ENCODE data around the gene ADISSP. TPM values are rescaled to one million over a fixed set of nuclear protein-coding genes. Genes with fewer than 3 reads are reported as not detected.

ADISSP gene
- total RNA-seq, 4 donors from 2014 or later, result 36.1 to 74.7 (median 59.3) TPM

- H3K4me1 ChIP-seq, result peaks cover 4 to 80% (median 26%) of the 10 kb centered on the region in 3 donors
- TF ChIP-seq EP300 (IDR thresholded peaks at IDR 0.05) (no peak), POLR2AphosphoS5 (IDR thresholded peaks at IDR 0.05) (no peak)
- H3K36me3 ChIP-seq, result peaks cover 0 to 66% of the 10 kb centered on the region in 2 donors
- no peak for ATAC-seq
- no peak overlapping the region for H3K4me3 ChIP-seq
- peak overlapping the region in 3 of 4 donors; percentile 96 to 97 (median 96) for H3K27ac ChIP-seq
- H3K27me3 ChIP-seq, result no peaks in the 10 kb centered on the region
- H3K9me3 ChIP-seq, result peaks cover 0 to 5% (median 0%) of the 10 kb centered on the region in 3 donors
- WGBS, 2 donors (ENCODE audit: low coverage in 1 of 2), result 56% methylated on average over 2 of the region's 11 CpGs; no CpG with 5 or more reads in 1 of the 2 donors
These were observed 36.8 kb upstream of the ADISSP start for GRCh38 chr20:3804254-3804751.

- peaks cover 0 to 71% of the 10 kb centered on the region in 2 donors for H3K36me3 ChIP-seq
- peak overlapping the region in 3 of 4 donors; percentile 96 to 99 (median 97) for H3K27ac ChIP-seq
- WGBS, 2 donors (ENCODE audit: low coverage in 1 of 2), result 81 to 95% methylated on average over 3 to 4 of the region's 6 CpGs
- no peaks in the 10 kb centered on the region for H3K27me3 ChIP-seq
- H3K4me3 ChIP-seq, result no peak overlapping the region
- H3K4me1 ChIP-seq, result peaks cover 4 to 81% (median 30%) of the 10 kb centered on the region in 3 donors
- no peak for ATAC-seq
- TF ChIP-seq POLR2AphosphoS5 (IDR thresholded peaks at IDR 0.05), result no peak
- no peak for TF ChIP-seq EP300 (IDR thresholded peaks at IDR 0.05)
- no peak for TF ChIP-seq POLR2A (IDR thresholded peaks at IDR 0.05)
- TF ChIP-seq CTCF (IDR thresholded peaks at IDR 0.05), result no peak
- peaks cover 0 to 5% (median 0%) of the 10 kb centered on the region in 3 donors for H3K9me3 ChIP-seq
These were observed 36.3 kb upstream of the ADISSP start for GRCh38 chr20:3803854-3804253.

- WGBS, 2 donors (ENCODE audit: low coverage in 1 of 2), result 100% methylated on average over 2 of the region's 14 CpGs; no CpG with 5 or more reads in 1 of the 2 donors
- TF ChIP-seq POLR2AphosphoS5 (IDR thresholded peaks at IDR 0.05) (no peak), EP300 (IDR thresholded peaks at IDR 0.05) (no peak), CTCF (IDR thresholded peaks at IDR 0.05) (no peak), POLR2A (IDR thresholded peaks at IDR 0.05) (no peak)
- H3K36me3 ChIP-seq, result peaks cover 0 to 76% of the 10 kb centered on the region in 2 donors
- no peak overlapping the region for H3K4me3 ChIP-seq
- peaks cover 4 to 81% (median 34%) of the 10 kb centered on the region in 3 donors for H3K4me1 ChIP-seq
- peak overlapping the region in 2 of 4 donors; percentile 96 to 99 for H3K27ac ChIP-seq
- no peak for ATAC-seq
- H3K27me3 ChIP-seq, result no peaks in the 10 kb centered on the region
- peaks cover 0 to 5% (median 0%) of the 10 kb centered on the region in 3 donors for H3K9me3 ChIP-seq
These were observed 35.7 kb upstream of the ADISSP start for GRCh38 chr20:3803289-3803688.

GRCh38 chr20:3802524-3803239 is 35.1 kb upstream of the ADISSP start:
- H3K9me3 ChIP-seq, result peaks cover 0 to 5% (median 0%) of the 10 kb centered on the region in 3 donors
- H3K36me3 ChIP-seq, result peaks cover 0 to 81% of the 10 kb centered on the region in 2 donors
- no peaks in the 10 kb centered on the region for H3K27me3 ChIP-seq
- peaks cover 4 to 81% (median 32%) of the 10 kb centered on the region in 3 donors for H3K4me1 ChIP-seq
- no peak for ATAC-seq
- TF ChIP-seq CTCF (IDR thresholded peaks at IDR 0.05) (no peak), POLR2A (IDR thresholded peaks at IDR 0.05) (no peak), POLR2AphosphoS5 (IDR thresholded peaks at IDR 0.05) (no peak), EP300 (IDR thresholded peaks at IDR 0.05) (no peak)
- WGBS, 2 donors (ENCODE audit: low coverage in 1 of 2), result 84 to 89% methylated on average over 4 to 6 of the region's 11 CpGs
- H3K27ac ChIP-seq, result peak overlapping the region in 2 of 4 donors; percentile 96 to 99
- no peak overlapping the region for H3K4me3 ChIP-seq

GRCh38 chr20:3801846-3802245 is 34.3 kb upstream of the ADISSP start:
- 98% methylated on average over 8 of the region's 13 CpGs; no CpG with 5 or more reads in 1 of the 2 donors for WGBS, 2 donors (ENCODE audit: low coverage in 1 of 2)
- Histone ChIP-seq H3K27ac (peak overlapping the region in 2 of 4 donors; percentile 96 to 99), H3K4me3 (no peak overlapping the region), H3K36me3 (peaks cover 0 to 84% of the 10 kb centered on the region in 2 donors), H3K4me1 (peaks cover 0 to 81% (median 32%) of the 10 kb centered on the region in 3 donors), H3K9me3 (peaks cover 0 to 5% (median 0%) of the 10 kb centered on the region in 3 donors), H3K27me3 (no peaks in the 10 kb centered on the region)
- TF ChIP-seq CTCF (IDR thresholded peaks at IDR 0.05) (no peak), POLR2AphosphoS5 (IDR thresholded peaks at IDR 0.05) (no peak), POLR2A (IDR thresholded peaks at IDR 0.05) (no peak), EP300 (IDR thresholded peaks at IDR 0.05) (no peak)
- ATAC-seq, result no peak

All from gastroesophageal sphincter (tissue), 4 donors.